Peyer's patch (tissue), 4 donors: Measurements from ENCODE around the gene SLC22A16.
"Not testable (repeated sequence)": the region's sequence is repeated elsewhere in the genome, so short reads cannot be mapped to it uniquely, and the experiment has no call there.

ENCODE experiments used
- CTCF ChIP-seq, 6 experiments: fragments of 450-650 bp in 4 of 6; fragments of 200-600 bp in 2 of 6; sonication (generic) in 1 of 6; IDR thresholded peaks; one replicate each; pipeline ENCODE4 v1.5.1; 2017 to 2019; ENCODE audit warnings: antibody characterized with exemption in 6 of 6, mild to moderate bottlenecking in 3 of 6, moderate library complexity in 1 of 6
- POLR2A ChIP-seq, 2 donors: fragments of 450-650 bp; IDR thresholded peaks; one replicate each; pipeline ENCODE4 v1.5.1; 2017; ENCODE audit warnings: antibody characterized with exemption in 2 of 2, mild to moderate bottlenecking in 2 of 2, moderate library complexity in 2 of 2

- TF ChIP-seq POLR2A, CTCF (IDR thresholded peaks at IDR 0.05): not testable (repeated sequence)
Measured at GRCh38 chr6:110512549-110512948, 36.1 kb upstream of the SLC22A16 start.
